Posterior vena cava (tissue), 2 donors: ENCODE data around the gene PCDHB16. TPM values are rescaled to one million over a fixed set of nuclear protein-coding genes. Genes with fewer than 3 reads are reported as not detected.
"Not testable (repeated sequence)": the region's sequence is repeated elsewhere in the genome, so short reads cannot be mapped to it uniquely, and the experiment has no call there.

ENCODE experiments used
- DNase-seq: peaks from one replicate; pipeline ENCODE4 v3.0.0-alpha.2; 2020; ENCODE audit warnings: low spot score
- intact Hi-C, 2 donors: fragments of 100-400 bp; cut with DNase I; formaldehyde crosslinking; loops; one replicate each; pipeline versions ENCODE4 v1.14.1 to v1.14.2; 2022 to 2023
- total RNA-seq, 2 donors: library from RNA; stranded (reverse); fragmentation: NEBNext Ultra II Directional; extraction: Animal tissue kit (Norgen Biotek cat#: 25700); gene quantifications; one replicate each; pipeline ENCODE4 v1.2.1, GENCODE V29; 2021
- donor health status: DM: yes; HTN: yes; CAD: no.
- donor health status: DM: yes; HTN: yes; CAD: no.

The PCDHB16 gene
- total RNA-seq, 2 donors from 2014 or later = 3.0 to 5.0 TPM

GRCh38 chr5:141215504-141215903 is 33.3 kb downstream of the PCDHB16 start:
- DNase-seq, intact Hi-C loops: not testable (repeated sequence)

- intact Hi-C loops = not testable (repeated sequence)
Observed at GRCh38 chr5:141216035-141216434, 33.8 kb downstream of the PCDHB16 start.

GRCh38 chr5:141223112-141223783 is 41.1 kb downstream of the PCDHB16 start, which contains the start of gene PCDHB14:
Gene PCDHB14, plus strand, starts transcription at chr5:141223343. Its CDS starts 163 bp downstream, at chr5:141223506.
- DNase-seq = no peak
- intact Hi-C loops = no loop called here

More at GRCh38 chr5:141216035-141216434, 33.8 kb downstream of the PCDHB16 start:
- not testable (repeated sequence) for DNase-seq

- intact Hi-C loops, DNase-seq: not testable (repeated sequence)
Observed at GRCh38 chr5:141224844-141225243, 42.7 kb downstream of the PCDHB16 start.

- intact Hi-C loops = not testable (repeated sequence)
Observed at GRCh38 chr5:141225421-141225820, 43.2 kb downstream of the PCDHB16 start.

GRCh38 chr5:141234109-141234667 is 52.0 kb downstream of the PCDHB16 start:
- intact Hi-C loops = no loop called here
- DNase-seq = no peak

More at GRCh38 chr5:141225421-141225820, 43.2 kb downstream of the PCDHB16 start:
- not testable (repeated sequence) for DNase-seq

Other genes starting within 250 kb of the PCDHB16 start
- under 1 TPM; 0.32 to 0.33 TPM for gene PCDHAC2, start 215.9 kb upstream of the PCDHB16 start, total RNA-seq
- not detected for gene PCDHB1, start 131.0 kb upstream of the PCDHB16 start, total RNA-seq
- gene PCDHB2, start 87.8 kb upstream of the PCDHB16 start, total RNA-seq = 1 to 10 TPM; 2.3 to 3.2 TPM
- 1 to 10 TPM; 1.2 to 1.3 TPM for gene PCDHB3, start 81.9 kb upstream of the PCDHB16 start, total RNA-seq
- 1 to 10 TPM; 4.1 to 5.2 TPM for gene PCDHB4, start 60.6 kb upstream of the PCDHB16 start, total RNA-seq
- gene PCDHB5, start 47.2 kb upstream of the PCDHB16 start, total RNA-seq = 1 to 10 TPM; 2.8 to 3.1 TPM
- 1 to 10 TPM in 1 of 2 donors, under 1 TPM in 1; 0.95 to 1.6 TPM for gene PCDHB6, start 32.3 kb upstream of the PCDHB16 start, total RNA-seq
- gene PCDHB7, start 9.7 kb upstream of the PCDHB16 start, total RNA-seq = 1 to 10 TPM; 2.6 to 5.5 TPM
- gene PCDHB8, start 4.6 kb upstream of the PCDHB16 start, total RNA-seq = 1 to 10 TPM; 2.3 to 3.5 TPM
- gene PCDHB9, start 4.8 kb downstream of the PCDHB16 start, total RNA-seq = 1 to 10 TPM; 1.1 to 5.3 TPM
- 1 to 10 TPM; 2.6 to 3.8 TPM for gene PCDHB10, start 10.0 kb downstream of the PCDHB16 start, total RNA-seq
- 1 to 10 TPM; 3.6 to 4.0 TPM for gene PCDHB11, start 17.2 kb downstream of the PCDHB16 start, total RNA-seq
- 1 to 10 TPM; 3.6 to 4.1 TPM for gene PCDHB12, start 26.3 kb downstream of the PCDHB16 start, total RNA-seq
- gene PCDHB13, start 31.5 kb downstream of the PCDHB16 start, total RNA-seq = 1 to 10 TPM; 3.9 to 6.4 TPM
- gene PCDHB14, start 41.0 kb downstream of the PCDHB16 start, total RNA-seq = 1 to 10 TPM; 5.0 to 8.7 TPM
- gene PCDHB15, start 63.0 kb downstream of the PCDHB16 start, total RNA-seq = 1 to 10 TPM; 3.8 to 4.4 TPM
- gene SLC25A2, start 121.7 kb downstream of the PCDHB16 start, total RNA-seq = under 1 TPM; 0.46 to 1.00 TPM
- gene TAF7, start 138.4 kb downstream of the PCDHB16 start, total RNA-seq = 10 to 100 TPM; 57.9 to 63.1 TPM
- under 1 TPM; 0.81 to 0.93 TPM for gene PCDHGA1, start 148.1 kb downstream of the PCDHB16 start, total RNA-seq
- 1 to 10 TPM; 3.7 to 7.4 TPM for gene PCDHGA2, start 156.4 kb downstream of the PCDHB16 start, total RNA-seq
- gene PCDHGA3, start 161.4 kb downstream of the PCDHB16 start, total RNA-seq = 1 to 10 TPM; 2.0 to 3.0 TPM
- 1 to 10 TPM; 2.6 to 2.8 TPM for gene PCDHGB1, start 167.7 kb downstream of the PCDHB16 start, total RNA-seq
- gene PCDHGA4, start 172.6 kb downstream of the PCDHB16 start, total RNA-seq = 1 to 10 TPM; 4.7 to 5.5 TPM
- 1 to 10 TPM; 4.7 to 5.2 TPM for gene PCDHGB2, start 177.6 kb downstream of the PCDHB16 start, total RNA-seq
- gene PCDHGA5, start 181.8 kb downstream of the PCDHB16 start, total RNA-seq = 1 to 10 TPM; 3.9 to 5.2 TPM
- 1 to 10 TPM; 4.9 to 5.0 TPM for gene PCDHGB3, start 187.9 kb downstream of the PCDHB16 start, total RNA-seq
- 1 to 10 TPM; 6.6 to 7.9 TPM for gene PCDHGA6, start 191.5 kb downstream of the PCDHB16 start, total RNA-seq
- 1 to 10 TPM; 4.0 to 4.3 TPM for gene PCDHGA7, start 200.4 kb downstream of the PCDHB16 start, total RNA-seq
- gene PCDHGB4, start 205.3 kb downstream of the PCDHB16 start, total RNA-seq = 1 to 10 TPM; 4.8 to 5.7 TPM
- gene PCDHGA8, start 210.2 kb downstream of the PCDHB16 start, total RNA-seq = 1 to 10 TPM; 2.0 to 2.4 TPM
- 1 to 10 TPM; 8.1 to 9.5 TPM for gene PCDHGB5, start 215.6 kb downstream of the PCDHB16 start, total RNA-seq
- gene PCDHGA9, start 220.4 kb downstream of the PCDHB16 start, total RNA-seq = 1 to 10 TPM; 5.6 to 7.2 TPM
- 1 to 10 TPM; 6.7 to 8.5 TPM for gene PCDHGB6, start 225.6 kb downstream of the PCDHB16 start, total RNA-seq
- 1 to 10 TPM; 5.7 to 6.6 TPM for gene PCDHGA10, start 230.6 kb downstream of the PCDHB16 start, total RNA-seq
- 10 to 100 TPM; 12.2 to 17.1 TPM for gene PCDHGB7, start 235.3 kb downstream of the PCDHB16 start, total RNA-seq
- gene PCDHGA11, start 238.7 kb downstream of the PCDHB16 start, total RNA-seq = 1 to 10 TPM; 4.6 to 4.8 TPM
- 10 to 100 TPM in 1 of 2 donors, 1 to 10 TPM in 1; 5.2 to 11.6 TPM for gene PCDHGA12, start 248.1 kb downstream of the PCDHB16 start, total RNA-seq